ENCODE data around the gene PITX1.
"Not testable (repeated sequence)": the region's sequence is repeated elsewhere in the genome, so short reads cannot be mapped to it uniquely, and the experiment has no call there.

PITX1 gene

GRCh38 chr5:135033901-135034235 lies at the start of gene PITX1:
Gene PITX1 (minus strand): TSS chr5:135034228. CDS start chr5:135033881, 347 bp downstream.
- no peak for DNase-seq (ENCODE audit: low spot score)

DNA sequence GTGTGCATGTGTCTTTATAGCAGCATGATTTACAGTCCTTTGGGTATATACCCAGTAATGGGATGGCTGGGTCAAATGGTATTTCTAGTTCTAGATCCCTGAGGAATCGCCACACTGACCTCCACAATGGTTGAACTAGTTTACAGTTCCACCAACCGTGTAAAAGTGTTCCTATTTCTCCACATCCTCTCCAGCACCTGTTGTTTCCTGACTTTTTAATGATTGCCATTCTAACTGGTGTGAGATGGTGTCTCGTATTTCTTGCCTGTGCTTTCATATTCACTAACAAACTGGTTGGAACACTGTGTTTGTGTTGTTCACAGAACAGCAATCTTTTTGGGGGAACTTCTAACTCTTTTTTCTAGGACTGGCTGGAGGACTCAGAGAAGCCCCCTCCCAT lies 49.3 kb upstream of the PITX1 start:
- not testable (repeated sequence) for DNase-seq (ENCODE audit: low spot score)

GRCh38 chr5:135081240-135081639 lies 47.2 kb upstream of the PITX1 start:
- no peak for DNase-seq (ENCODE audit: low spot score)

DNA sequence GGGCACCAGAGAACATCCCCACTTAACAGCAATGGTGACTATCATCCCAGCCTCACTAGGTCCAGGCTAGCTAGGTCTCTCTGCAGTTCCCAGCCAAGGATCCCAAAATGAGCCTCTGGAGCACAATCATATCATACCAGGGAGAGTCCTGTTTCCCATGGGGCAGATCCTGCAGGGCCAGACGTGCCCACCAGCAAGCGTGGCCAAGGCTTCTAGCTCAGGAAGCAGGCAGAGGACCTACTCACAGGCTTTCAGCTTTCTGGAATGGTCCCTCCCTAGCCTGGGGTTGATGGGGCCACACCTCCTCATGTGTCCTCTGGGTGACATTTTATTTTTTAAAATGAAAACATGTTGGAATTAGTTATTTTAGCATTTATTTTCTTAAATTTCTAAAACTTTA lies 45.7 kb upstream of the PITX1 start:
- no peak for DNase-seq (ENCODE audit: low spot score)

DNA sequence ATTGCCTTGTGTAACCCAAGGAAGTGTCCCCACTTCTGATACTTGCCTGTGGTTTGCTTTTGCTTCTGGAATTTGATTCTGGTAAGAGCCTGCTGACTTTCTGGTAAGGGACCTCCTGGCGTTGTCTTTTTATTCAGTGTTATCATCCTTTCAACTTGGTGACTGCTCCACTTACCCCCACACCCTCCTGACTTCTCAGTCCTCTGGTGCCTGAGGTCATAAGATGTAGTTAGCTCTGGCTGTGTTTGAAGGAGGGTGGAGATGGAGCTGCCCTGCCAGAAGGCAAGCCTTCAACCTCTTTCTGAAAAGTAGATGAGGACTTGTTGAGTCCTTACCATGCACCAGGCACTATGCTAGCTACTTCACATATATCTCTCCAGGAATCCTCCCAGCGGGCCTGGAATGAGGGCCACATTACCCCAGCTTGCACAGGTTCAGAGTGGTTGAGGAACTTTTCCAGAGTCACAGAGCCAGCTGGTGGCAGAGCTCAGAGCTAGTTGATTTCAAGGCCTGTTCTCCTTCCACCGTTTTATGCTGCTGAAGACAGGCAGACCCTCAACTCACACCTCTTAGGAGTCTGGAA lies 45.2 kb upstream of the PITX1 start:
- DNase-seq (ENCODE audit: low spot score) = no peak

DNA sequence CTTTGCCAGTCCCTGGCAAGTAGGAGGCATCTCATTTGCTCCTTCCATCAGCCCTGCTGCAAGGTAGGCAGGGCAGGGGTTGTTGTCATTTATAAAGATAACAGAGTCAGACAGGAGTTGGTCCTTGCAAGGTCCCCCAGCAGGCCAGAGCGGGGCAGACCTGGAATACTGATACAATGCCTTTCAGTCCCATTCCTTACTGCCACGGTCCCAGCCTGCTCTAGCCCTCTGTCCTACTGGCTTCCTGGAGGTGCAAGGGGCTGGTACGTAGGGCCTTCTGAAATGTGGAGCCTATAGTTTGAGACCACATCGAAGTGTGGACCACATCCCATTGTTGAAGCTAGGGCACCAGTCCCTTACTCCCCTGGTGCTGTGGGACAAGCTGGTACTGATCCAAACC lies 42.8 kb upstream of the PITX1 start:
- no peak for DNase-seq (ENCODE audit: low spot score)

DNA sequence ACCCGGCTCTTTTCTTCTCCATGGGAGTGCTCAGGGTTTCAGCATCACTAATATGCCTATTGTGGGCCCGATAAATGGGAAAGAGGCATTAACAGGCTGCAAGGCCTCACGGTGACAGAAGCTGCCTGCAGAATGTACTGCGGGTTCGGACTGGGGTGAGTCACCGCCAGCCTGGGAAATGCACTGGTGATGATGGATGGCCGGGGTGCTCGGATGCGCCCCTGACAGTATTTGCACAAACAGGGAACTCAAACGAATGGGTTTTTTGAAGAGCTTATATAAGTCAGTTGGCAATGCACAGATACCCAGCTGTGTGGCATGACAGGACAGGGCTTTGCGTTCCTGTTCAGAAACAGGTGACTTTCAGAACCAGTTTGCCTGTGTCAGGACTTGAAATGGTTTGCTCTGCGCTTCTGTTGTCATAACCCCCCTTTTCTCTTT lies 42.0 kb upstream of the PITX1 start:
- DNase-seq (ENCODE audit: low spot score) = no peak

GRCh38 chr5:135075621-135076020 lies 41.6 kb upstream of the PITX1 start:
- DNase-seq (ENCODE audit: low spot score) = no peak

DNA sequence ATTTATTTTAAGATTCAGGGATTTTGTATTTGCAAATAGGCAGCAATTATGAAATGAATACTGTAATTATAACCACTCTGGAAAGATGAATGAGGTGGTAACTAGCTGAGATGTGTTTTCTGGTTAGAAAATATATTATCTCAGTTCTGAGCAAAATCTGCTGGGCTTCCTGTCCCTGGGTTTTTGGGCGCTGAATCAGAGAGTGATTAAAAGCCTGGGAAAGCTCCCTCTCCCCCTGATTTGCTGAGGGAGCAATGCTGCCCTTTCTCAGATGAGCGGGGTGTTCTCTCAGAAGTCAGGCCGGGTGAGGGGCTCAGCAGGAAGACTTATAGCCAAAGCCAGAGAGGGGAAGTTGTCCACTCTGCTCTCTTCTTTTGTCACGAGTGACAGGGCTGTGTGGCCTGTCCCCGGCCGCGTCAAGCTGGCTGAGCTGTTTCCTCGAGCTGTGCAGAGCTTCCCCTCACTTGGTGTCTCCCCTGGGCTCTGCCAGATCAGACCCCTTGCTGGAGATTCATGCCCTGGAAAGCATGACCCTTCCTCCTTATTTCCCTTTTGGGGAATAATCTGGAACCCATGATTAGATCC lies 39.8 kb upstream of the PITX1 start:
- DNase-seq (ENCODE audit: low spot score) = no peak

DNA sequence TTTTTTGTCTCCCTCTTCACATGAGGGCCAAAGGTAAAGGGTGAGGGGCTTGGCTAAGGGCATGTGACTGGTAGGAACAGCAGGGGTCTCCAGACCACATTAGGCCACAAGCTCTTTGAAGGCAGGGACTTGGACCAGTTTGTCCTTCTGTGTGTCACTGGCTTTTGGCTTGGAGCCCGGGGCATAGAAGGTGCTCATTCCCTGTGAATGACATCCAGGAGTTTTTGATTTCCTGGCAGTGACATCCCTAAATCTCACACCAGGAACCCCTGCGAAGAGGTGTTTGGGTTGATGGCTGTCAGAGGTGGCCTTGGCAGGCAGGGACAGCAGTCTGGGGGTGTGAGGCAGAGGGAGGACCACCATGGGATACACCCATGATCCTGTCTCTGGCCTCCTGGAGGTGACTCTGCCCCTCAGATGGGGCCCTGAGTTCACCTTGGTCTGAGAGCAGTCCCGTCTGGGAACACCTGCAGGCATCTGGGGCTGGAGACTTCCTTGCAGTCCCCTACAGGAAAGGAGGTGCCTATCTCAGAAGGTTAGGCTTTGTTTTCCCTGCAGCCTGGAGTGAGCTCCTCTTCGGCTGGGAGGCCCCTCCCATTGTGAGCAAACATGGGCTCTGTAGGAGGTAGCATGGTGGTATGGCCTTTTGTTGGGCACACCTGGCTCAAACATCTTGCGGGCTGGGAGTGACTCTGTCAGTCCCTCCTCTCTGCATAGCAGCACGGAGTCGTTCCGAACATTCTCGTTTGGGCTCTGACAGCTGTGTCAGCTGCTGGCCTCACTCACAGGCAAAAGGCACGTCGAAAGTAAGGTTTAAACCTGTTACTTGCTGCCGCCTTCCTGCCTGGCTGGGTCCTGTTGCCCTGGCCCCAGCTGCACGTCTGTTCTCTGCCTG lies 38.6 kb upstream of the PITX1 start:
- no peak for DNase-seq (ENCODE audit: low spot score)

DNA sequence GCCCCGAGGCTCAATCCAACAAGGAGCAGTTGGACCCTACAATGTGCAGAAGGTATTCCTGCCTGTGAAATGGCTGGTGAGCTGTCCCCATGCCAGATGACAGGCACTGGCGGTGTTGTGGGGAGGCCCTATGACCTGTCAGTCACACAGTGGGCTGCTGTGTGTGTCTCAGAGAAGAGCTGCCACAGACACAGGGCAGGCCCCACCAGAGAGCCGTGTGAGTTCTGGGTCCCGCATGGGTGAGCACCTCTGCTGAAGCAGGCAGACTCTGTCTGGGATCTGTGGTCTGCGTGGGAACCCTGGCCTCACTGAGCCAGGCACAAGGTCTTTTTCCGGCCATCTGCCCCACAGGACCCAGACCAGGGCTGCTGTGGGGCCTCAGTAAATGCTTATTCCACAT lies 37.3 kb upstream of the PITX1 start:
- DNase-seq (ENCODE audit: low spot score) = no peak

DNA sequence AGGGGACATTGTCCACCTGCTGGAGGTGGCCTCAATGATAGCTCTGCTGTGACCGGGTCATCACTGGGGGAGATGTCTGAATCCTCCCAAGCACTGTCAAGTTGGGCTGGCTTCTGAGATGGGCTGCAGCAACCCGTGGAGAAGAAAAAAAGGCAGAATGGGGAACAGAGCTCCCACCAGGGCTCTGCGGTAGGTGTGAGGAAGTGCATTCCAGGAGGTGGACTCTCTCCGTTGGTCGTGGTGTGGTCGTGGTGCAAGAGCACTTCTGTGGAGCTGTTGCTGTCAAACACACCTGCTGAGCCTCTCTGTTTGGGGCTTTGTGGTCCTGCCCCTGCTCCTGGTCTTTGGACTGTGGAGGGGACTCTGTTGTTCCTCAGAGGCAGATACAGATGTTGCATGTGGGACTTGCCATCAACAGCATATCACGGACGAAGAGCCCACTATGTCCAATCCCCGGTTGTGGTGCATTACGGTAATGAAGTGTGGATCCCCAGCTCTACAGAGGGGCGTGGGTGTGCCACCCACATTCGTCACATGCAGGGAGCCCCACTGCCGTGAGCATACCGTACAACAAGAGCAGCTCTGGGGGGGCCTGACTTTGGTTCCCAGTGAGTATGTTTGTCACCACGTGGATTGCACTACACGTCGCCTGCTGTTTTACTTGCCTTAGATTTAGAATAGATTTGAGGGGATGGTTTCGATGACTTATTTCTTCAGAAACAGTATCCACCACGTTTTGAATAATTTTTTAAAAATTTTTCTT lies 36.0 kb upstream of the PITX1 start:
- DNase-seq (ENCODE audit: low spot score) = no peak

DNA sequence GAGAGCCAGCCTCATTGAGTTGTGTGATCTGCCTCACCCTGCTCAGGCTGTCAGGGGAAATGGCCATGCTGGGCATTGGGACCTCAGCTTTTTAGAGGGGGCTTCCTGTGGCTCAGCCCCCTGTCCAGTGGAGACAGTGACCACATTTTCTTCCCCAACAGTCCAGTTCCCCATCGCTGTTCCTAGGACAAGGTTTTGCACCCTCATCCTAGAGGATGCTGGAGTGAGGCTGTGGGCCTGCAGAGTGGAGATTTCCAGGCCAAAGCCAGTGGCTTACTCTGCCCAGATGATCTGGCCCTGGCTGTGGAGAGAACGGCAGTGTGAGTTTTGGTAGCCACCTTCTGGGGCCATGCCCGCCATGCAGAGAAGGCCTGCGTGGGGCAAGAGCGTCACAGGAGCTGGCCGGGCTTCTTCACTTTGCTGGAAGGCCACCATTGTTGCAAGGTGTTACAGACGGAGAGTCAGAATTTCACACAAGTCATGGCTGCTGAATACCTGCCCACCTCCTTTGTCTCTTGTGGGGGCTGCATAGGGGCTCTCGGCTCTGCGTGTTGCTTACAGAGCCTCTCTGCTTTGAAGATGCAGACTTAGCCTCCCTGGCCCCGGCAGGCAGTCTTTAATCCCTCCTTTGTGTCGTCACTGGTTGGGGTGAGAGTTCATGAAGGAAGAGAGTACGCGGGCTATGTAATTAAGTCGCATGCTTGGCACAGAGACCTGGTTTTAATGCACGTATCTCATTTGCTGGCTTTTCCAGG lies 35.2 kb upstream of the PITX1 start:
- DNase-seq (ENCODE audit: low spot score) = no peak

GRCh38 chr5:135067587-135067986 lies 33.6 kb upstream of the PITX1 start:
- no peak for DNase-seq (ENCODE audit: low spot score)

DNA sequence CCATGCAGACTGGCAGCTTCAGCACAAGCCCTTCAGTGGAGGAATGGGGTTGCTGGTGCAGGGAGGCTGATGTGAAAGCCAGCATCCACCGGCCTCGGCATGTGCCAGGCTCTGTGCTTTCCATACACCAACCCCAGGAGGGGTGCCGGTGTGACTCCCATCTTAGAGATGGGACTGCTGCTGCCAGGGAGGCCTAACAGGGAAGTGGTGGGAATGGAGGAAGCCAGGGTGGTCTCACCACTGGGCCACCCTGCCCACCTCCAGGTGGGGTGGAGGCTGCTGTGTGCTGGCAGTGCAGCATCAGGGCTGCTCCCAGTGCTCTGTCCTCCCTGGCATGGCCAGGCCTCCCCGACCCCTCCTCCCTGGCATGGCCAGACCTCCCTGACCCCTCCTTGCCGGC lies 32.8 kb upstream of the PITX1 start:
- no peak for DNase-seq (ENCODE audit: low spot score)

DNA sequence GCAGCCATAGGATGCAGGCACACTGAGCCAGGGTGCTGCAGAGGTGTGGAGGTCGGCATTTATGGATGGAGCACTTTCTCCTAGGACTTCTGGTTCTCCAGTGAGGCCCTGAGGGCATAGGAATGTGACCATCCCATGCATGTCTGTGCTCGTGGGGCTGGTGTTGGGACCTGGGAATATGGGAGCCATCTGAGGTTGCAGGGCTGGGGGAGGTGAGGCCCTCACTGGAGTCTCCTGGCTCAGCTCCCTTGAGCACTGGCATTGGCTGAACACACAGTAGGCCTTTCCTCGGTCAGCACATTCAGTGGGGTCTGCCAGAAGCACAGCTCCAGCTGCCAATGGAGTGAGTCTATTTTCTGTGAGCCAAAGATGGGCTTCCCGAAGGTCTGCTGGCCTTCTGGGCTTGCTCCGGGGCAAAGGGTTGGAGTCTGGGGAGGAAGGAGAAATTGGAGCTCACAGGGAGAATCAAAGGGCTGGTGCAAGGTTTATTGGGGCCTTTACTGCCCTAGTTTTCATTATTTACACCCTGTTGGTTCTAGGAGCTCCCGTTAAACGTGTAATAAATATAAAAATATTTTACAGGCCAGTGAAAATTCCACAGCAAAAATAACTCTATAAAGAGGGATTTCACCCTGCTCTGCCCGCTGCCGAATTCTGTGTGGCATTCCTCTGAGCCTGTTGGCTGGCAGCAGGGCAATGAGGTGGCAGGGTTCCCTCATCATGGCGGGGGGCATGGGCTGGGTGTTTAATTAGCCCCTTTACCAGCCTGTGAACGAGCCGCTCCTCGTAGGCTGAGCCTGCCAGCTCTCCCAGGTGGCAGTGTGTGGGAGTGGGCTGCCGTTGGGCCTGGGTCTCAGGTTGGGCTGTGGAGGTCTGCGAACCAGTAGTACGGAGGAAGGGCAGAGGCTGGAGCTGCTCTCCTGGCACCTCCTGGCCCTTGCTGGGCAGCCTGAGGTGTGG lies 31.6 kb upstream of the PITX1 start:
- no peak for DNase-seq (ENCODE audit: low spot score)

GRCh38 chr5:135064235-135064570 lies 30.2 kb upstream of the PITX1 start:
- DNase-seq (ENCODE audit: low spot score) = no peak

DNA sequence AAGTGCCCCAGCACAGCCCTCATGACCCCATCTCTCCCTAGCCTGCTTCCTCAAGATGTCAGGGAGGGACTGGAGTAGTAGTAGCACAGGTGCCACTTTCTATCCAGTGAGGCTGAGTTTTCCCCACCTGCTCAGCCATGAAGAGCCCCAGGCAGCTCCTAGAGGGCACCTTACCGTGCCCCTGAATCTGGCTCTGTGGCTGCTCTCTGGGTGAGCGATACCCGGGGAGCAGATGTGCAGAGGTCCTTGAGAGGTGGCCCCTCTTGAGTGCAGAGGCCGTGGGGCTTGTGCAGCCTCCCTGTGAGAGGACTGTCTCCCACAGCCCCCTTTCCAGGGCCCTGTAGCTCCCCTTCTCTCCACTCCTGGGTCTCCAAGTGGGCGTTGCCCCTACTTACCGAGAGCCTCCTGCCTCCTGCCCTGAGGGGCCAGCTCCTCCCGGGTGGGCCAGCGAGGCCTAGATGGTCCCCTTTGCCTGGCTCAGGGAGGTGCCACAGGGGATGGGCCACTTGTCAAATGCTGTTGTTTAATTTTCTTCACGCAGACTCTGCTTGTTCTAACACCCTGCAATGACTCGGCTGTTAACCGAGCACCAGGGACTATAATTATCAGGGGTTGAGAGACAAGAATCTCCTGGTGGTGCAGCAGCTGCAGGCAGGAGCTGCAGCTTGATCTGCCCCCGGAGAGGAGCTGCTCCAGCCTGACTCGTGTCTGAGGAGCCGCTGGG lies 29.6 kb upstream of the PITX1 start:
- no peak for DNase-seq (ENCODE audit: low spot score)

DNA sequence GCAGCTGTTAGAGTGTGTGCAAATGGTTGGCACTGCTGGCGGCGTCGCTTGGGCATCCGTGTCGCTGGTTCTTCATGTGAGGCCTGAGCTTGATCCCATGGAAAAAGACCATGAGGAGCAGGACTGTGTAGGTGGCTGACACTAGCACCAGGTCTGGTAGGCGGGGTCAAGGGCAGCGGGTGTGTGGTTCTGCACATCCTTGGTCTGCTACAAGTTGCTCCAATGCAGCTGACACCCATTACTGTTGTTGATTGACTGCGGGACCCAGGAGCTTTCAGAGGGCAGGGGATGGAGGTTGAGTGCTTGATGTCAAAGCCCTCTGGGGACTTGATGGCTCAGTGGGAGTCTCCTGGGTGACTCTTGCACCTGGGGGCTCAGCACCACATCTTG lies 29.0 kb upstream of the PITX1 start:
- DNase-seq (ENCODE audit: low spot score) = no peak

Data from activated CD4-positive, alpha-beta T cell treated with anti-CD3 and anti-CD28 coated beads, Interleukin-2, Interleukin-4, amounts not matched to agents 100 ng/mL and 50 ng/mL, durations not matched to agents 16 hours and 8 hours (primary cell).